Mammary epithelial cell (primary cell): ENCODE measurements around the gene RUFY4.

Experiments used
- EZH2 ChIP-seq: IDR thresholded peaks from 2 replicates; pipeline ENCODE4 v1.6.1; 2012; ENCODE audit warnings: low read length, inconsistent platforms, borderline replicate concordance
- TF ChIP-seq, protein P1 (sequence below), 2 donors: IDR thresholded peaks in 1 of 2; conservative IDR thresholded peaks in 1 of 2; 2 replicates each; pipeline ENCODE4 v1.5.1; 2011 to 2012; ENCODE audit warnings: inconsistent platforms in 2 of 2, low read length in 2 of 2, mild to moderate bottlenecking in 2 of 2, control low read depth in 1 of 2, low read depth in 1 of 2; ENCODE audit not compliant: insufficient read depth in 1 of 2; ENCODE audit errors: extremely low read depth in 1 of 2

DNA sequence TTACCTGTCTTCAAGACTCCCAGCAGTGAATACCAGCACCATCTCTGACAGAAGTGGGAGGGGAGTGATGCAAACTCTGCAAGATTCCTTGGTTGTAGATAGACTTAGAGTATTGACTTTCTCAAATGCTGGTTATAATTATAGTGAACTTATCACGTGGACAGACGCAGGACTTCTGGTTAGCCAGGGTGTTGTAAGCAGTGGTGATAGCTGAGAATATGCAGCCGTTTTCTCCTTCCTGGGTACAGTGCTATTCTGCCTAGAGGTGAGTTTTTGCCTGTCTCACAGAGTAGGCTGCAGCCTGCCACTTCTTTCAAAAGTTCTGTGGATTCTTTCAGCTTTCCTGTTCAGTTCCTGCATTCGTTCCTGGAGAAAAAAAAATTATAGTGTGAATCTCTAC lies 56.0 kb downstream of the RUFY4 start:
- TF ChIP-seq EZH2 = no peak
- TF ChIP-seq, protein P1, sequence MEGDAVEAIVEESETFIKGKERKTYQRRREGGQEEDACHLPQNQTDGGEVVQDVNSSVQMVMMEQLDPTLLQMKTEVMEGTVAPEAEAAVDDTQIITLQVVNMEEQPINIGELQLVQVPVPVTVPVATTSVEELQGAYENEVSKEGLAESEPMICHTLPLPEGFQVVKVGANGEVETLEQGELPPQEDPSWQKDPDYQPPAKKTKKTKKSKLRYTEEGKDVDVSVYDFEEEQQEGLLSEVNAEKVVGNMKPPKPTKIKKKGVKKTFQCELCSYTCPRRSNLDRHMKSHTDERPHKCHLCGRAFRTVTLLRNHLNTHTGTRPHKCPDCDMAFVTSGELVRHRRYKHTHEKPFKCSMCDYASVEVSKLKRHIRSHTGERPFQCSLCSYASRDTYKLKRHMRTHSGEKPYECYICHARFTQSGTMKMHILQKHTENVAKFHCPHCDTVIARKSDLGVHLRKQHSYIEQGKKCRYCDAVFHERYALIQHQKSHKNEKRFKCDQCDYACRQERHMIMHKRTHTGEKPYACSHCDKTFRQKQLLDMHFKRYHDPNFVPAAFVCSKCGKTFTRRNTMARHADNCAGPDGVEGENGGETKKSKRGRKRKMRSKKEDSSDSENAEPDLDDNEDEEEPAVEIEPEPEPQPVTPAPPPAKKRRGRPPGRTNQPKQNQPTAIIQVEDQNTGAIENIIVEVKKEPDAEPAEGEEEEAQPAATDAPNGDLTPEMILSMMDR (conservative IDR thresholded peaks at IDR 0.05 in 1 of 2, IDR thresholded peaks at IDR 0.05 in 1 of 2; ENCODE audit: extremely low read depth in 1 of 2, insufficient read depth in 1 of 2, low read depth in 1 of 2, low read length in 2 of 2) = no peak
